Uterus (tissue), 4 donors: ENCODE measurements around the gene ARG1. TPM values are rescaled to one million over a fixed set of nuclear protein-coding genes. Genes with fewer than 3 reads are reported as not detected.

Source experiments
- DNase-seq, 2 donors: peaks; one replicate each; pipeline ENCODE4 v3.0.0-alpha.2; 2019 to 2020
- H3K27ac ChIP-seq, 2 donors: fragments of 200-600 bp; sonication (generic); 1 replicate in 1 of 2; 2 replicates in 1 of 2; pipeline ENCODE4 v1.5.1; 2016 to 2018
- H3K27me3 ChIP-seq, 2 donors: fragments of 200-600 bp; sonication (generic); one replicate each; pipeline ENCODE4 v1.5.1; 2018 to 2019; ENCODE audit warnings: control low read depth in 1 of 2
- H3K36me3 ChIP-seq, 2 donors: fragments of 200-600 bp; sonication (generic); one replicate each; pipeline ENCODE4 v1.5.1; 2019; ENCODE audit warnings: control low read depth in 1 of 2
- H3K4me1 ChIP-seq, 2 donors: fragments of 200-600 bp; sonication (generic); one replicate each; pipeline ENCODE4 v1.5.1; 2018 to 2019; ENCODE audit warnings: control low read depth in 1 of 2
- H3K4me3 ChIP-seq, 2 donors: fragments of 200-600 bp; sonication (generic); 1 replicate in 1 of 2; 2 replicates in 1 of 2; pipeline ENCODE4 v1.5.1; 2018 to 2019; ENCODE audit warnings: mild to moderate bottlenecking in 1 of 2
- H3K9me3 ChIP-seq, 2 donors: fragments of 200-600 bp; sonication (generic); one replicate each; pipeline ENCODE4 v1.5.1; 2019; ENCODE audit warnings: control low read depth in 1 of 2
- CTCF ChIP-seq, 4 experiments: fragments of 200-600 bp in 2 of 4; fragments of 450-650 bp in 2 of 4; sonication (generic) in 2 of 4; IDR thresholded peaks; one replicate each; pipeline ENCODE4 v1.5.1; 2016 to 2019; ENCODE audit warnings: antibody characterized with exemption in 4 of 4, mild to moderate bottlenecking in 2 of 4, moderate library complexity in 1 of 4
- POLR2A ChIP-seq, 2 donors: fragments of 450-650 bp; IDR thresholded peaks; one replicate each; pipeline ENCODE4 v1.6.1; 2016; ENCODE audit warnings: antibody characterized with exemption in 2 of 2, mild to moderate bottlenecking in 1 of 2, moderate library complexity in 1 of 2
- intact Hi-C: fragments of 100-400 bp; cut with DNase I; formaldehyde crosslinking; loops from one replicate; pipeline ENCODE4 v1.15.1; 2023; ENCODE audit warnings: low total_unique reads
- total RNA-seq, 4 donors: library from RNA; depleted of rRNA in 3 of 4; stranded (reverse); fragments of >200 nt in 3 of 4; gene quantifications; one replicate each; pipeline versions ENCODE4 v1.1.0 to v1.2.4, GENCODE V29; 2014 to 2023
- donor health status: DM: yes; HTN: yes; CAD: no.

Gene ARG1
- total RNA-seq, 4 donors from 2014 or later, result 0.58 to 1.3 TPM; not detected in 2

GRCh38 chr6:131586543-131586942 lies 13.5 kb downstream of the ARG1 start:
- H3K27me3 ChIP-seq, result no peaks in the 10 kb centered on the region
- no peaks in the 10 kb centered on the region for H3K9me3 ChIP-seq
- intact Hi-C loops, result no loop called here
- no peak for DNase-seq
- H3K4me1 ChIP-seq, result no peaks in the 10 kb centered on the region
- no peaks in the 10 kb centered on the region for H3K36me3 ChIP-seq
- no peak overlapping the region for H3K4me3 ChIP-seq
- TF ChIP-seq CTCF (IDR thresholded peaks at IDR 0.05), result no peak
- TF ChIP-seq POLR2A (IDR thresholded peaks at IDR 0.05), result no peak
- H3K27ac ChIP-seq, result no peak overlapping the region

GRCh38 chr6:131587909-131588308 lies 14.9 kb downstream of the ARG1 start:
- no peaks in the 10 kb centered on the region for H3K4me1 ChIP-seq
- no peaks in the 10 kb centered on the region for H3K9me3 ChIP-seq
- DNase-seq, result no peak
- intact Hi-C loops, result no loop called here
- TF ChIP-seq CTCF (IDR thresholded peaks at IDR 0.05) (no peak), POLR2A (IDR thresholded peaks at IDR 0.05) (no peak)
- no peaks in the 10 kb centered on the region for H3K27me3 ChIP-seq
- no peak overlapping the region for H3K4me3 ChIP-seq
- H3K27ac ChIP-seq, result no peak overlapping the region
- no peaks in the 10 kb centered on the region for H3K36me3 ChIP-seq

DNA sequence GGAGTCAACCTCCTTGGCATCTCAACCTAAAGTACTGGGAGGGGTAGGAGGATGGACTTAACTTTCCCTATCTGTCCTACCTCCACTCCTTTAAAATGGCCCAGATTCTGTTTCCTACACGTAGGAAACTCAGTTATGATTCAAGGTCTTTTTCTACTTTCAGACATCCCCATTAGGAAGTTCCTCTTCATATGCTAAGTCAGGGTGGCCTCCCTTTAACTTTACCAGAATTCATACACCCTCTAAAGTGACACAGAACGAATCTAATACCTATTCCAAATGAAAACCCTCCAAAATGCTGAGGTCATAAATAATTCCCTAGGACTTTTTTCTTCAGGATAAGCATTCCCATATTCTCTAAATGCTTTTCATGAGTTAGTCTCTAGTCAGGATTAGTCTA lies 15.6 kb downstream of the ARG1 start:
- Histone ChIP-seq H3K4me1 (no peaks in the 10 kb centered on the region), H3K9me3 (no peaks in the 10 kb centered on the region), H3K27me3 (no peaks in the 10 kb centered on the region), H3K27ac (no peak overlapping the region), H3K4me3 (no peak overlapping the region), H3K36me3 (no peaks in the 10 kb centered on the region)
- intact Hi-C loops, result no loop called here
- DNase-seq, result no peak
- TF ChIP-seq POLR2A (IDR thresholded peaks at IDR 0.05) (no peak), CTCF (IDR thresholded peaks at IDR 0.05) (no peak)

DNA sequence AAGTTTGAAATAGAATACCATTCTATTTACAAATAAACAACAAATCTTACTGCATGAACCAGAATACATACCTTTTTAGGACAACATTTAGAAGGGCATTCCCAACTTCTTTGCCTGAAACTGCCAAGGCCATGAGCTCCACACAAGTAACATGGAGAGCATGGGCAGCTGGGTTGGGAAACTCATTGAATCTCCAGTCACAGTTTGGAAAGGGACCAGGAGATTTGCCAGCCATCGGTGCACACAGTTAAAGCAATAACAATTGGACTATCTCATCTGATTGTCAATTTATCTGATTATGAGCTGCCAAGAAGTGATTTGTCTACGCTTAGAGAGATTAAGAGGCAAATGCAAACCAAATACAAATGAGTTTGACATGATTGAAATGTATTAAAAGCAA lies 19.9 kb downstream of the ARG1 start:
- Histone ChIP-seq H3K36me3 (no peaks in the 10 kb centered on the region), H3K27me3 (no peaks in the 10 kb centered on the region), H3K4me1 (no peaks in the 10 kb centered on the region), H3K9me3 (no peaks in the 10 kb centered on the region), H3K27ac (no peak overlapping the region), H3K4me3 (no peak overlapping the region)
- intact Hi-C loops, result no loop called here
- no peak for TF ChIP-seq CTCF (IDR thresholded peaks at IDR 0.05)
- TF ChIP-seq POLR2A (IDR thresholded peaks at IDR 0.05), result no peak
- DNase-seq, result no peak

GRCh38 chr6:131594074-131594473 lies 21.0 kb downstream of the ARG1 start:
- Histone ChIP-seq H3K4me1 (no peaks in the 10 kb centered on the region), H3K9me3 (no peaks in the 10 kb centered on the region), H3K27me3 (no peaks in the 10 kb centered on the region), H3K27ac (no peak overlapping the region), H3K4me3 (no peak overlapping the region), H3K36me3 (no peaks in the 10 kb centered on the region)
- no peak for DNase-seq
- intact Hi-C loops, result no loop called here
- no peak for TF ChIP-seq POLR2A (IDR thresholded peaks at IDR 0.05)
- no peak for TF ChIP-seq CTCF (IDR thresholded peaks at IDR 0.05)
